Lung microvascular endothelial cell (primary cell): ENCODE results near the gene PRKAR1A. TPM values are rescaled to one million over a fixed set of nuclear protein-coding genes. Genes with fewer than 3 reads are reported as not detected.

ENCODE experiments used
- DNase-seq, 2 donors: peaks; one replicate each; pipeline versions ENCODE4 v3.0.0 to v3.0.0-alpha.2; 2010; ENCODE audit warnings: low read depth in 2 of 2
- total RNA-seq: library from RNA; depleted of rRNA; stranded (reverse); fragments of >200 nt; gene quantifications from 2 replicates; pipeline ENCODE4 v1.2.1, GENCODE V29; 2014

Gene PRKAR1A
- total RNA-seq, 1 donor from 2014 or later: 352 TPM

DNA sequence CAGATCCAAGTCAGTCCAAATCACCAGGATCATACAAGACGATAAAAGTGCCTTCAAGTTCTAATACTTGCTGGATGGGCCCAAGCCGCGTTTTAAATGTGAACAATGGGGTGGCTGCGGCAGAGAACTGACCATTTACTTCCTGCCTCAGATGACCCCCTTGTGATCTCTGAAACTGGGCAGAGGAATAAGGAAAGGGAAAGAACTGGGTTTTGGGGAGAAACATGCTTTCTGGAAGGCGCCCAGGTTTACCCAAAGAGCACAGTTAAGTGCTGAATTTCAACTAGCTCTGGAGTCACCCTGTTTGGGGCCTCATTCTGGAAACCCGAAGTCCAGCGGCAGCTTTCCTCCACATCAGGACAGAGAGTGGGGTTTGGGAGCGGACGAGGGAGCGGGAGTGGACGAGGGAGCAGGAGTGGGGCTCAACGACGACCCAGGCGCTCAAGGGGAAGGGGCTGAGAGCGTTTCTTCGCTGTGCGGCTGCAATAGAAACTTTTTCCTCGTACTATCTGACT lies 87.4 kb downstream of the PRKAR1A start:
- no peak for DNase-seq

GRCh38 chr17:68600067-68600930 lies 88.1 kb downstream of the PRKAR1A start:
- no peak for DNase-seq

Other genes with a start within 250 kb of the PRKAR1A start
- gene SLC16A6, start 221.3 kb upstream of the PRKAR1A start, total RNA-seq: 0.22 and 1.6 TPM in 2 replicates
- 1.3 and 2.4 TPM in 2 replicates for gene ARSG, start 220.9 kb upstream of the PRKAR1A start, total RNA-seq
- 49.5 and 96.8 TPM in 2 replicates for gene WIPI1, start 54.9 kb upstream of the PRKAR1A start, total RNA-seq
- gene FAM20A, start 88.9 kb downstream of the PRKAR1A start, total RNA-seq: not detected in 2 replicates